HepG2 (cell line): ENCODE results near the gene SPIRE1. TPM values are rescaled to one million over a fixed set of nuclear protein-coding genes. Genes with fewer than 3 reads are reported as not detected.

Experiments used
- ATAC-seq: fragments of 200-7000 bp; cut with Tn5 transposase; 3 replicates; pipeline ENCODE4 v1.9.1; 2020; ENCODE audit warnings: mild to moderate bottlenecking, moderate library complexity
- BruUV-seq: library from RNA; stranded (reverse); fragments of 400-500 nt; replicated peaks from 2 replicates; lab custom pipeline; 2021; lab: Mats Ljungman, UMichigan
- CTCF ChIA-PET: fragments of 300-600 bp; formaldehyde crosslinking; extraction: SDS; loops from one replicate; lab custom pipeline; 2021; ENCODE audit warnings: low total read pairs, inconsistent platforms, low intra/inter-chr PET ratio; lab: Yijun Ruan, JAX
- POLR2A ChIA-PET: fragments of 350-600 bp; sonication (Branson Sonifier 250); formaldehyde crosslinking; loops from one replicate; lab custom pipeline; 2020; ENCODE audit warnings: antibody characterized with exemption, inconsistent platforms; lab: Yijun Ruan, JAX
- DNase-seq: peaks from one replicate; pipeline ENCODE4 v3.0.0-alpha.2; 2015; ENCODE audit warnings: low spot score
- FAIRE-seq: peaks from 3 replicates; lab custom pipeline; 2011; peaks lifted over from hg19 to GRCh38; lab: Jason Lieb, UNC
- H2AFZ ChIP-seq: one replicate; pipeline ENCODE4 v1.6.1; 2011; ENCODE audit warnings: low read length, inconsistent platforms
- H3K27ac ChIP-seq: fragments of 300-600 bp; 3 replicates; pipeline ENCODE4 v1.8.0; 2011; ENCODE audit warnings: mixed run types, mild to moderate bottlenecking, mixed read lengths, low read length, inconsistent platforms; ENCODE audit not compliant: insufficient read depth; ENCODE audit errors: extremely low read length
- H3K27me3 ChIP-seq, 2 experiments: fragments of 200-600 bp in 1 of 2; 2 replicates in 1 of 2; 3 replicates in 1 of 2; pipeline versions ENCODE4 v1.6.0 to v1.8.0; 2011; ENCODE audit warnings: low read length in 2 of 2, mild to moderate bottlenecking in 2 of 2, moderate library complexity in 2 of 2, inconsistent platforms in 1 of 2; ENCODE audit not compliant: insufficient read depth in 2 of 2, control insufficient read depth in 1 of 2
- H3K36me3 ChIP-seq, 2 experiments: fragments of 200-600 bp in 1 of 2; replicated peaks in 1 of 2; 2 replicates in 1 of 2; 3 replicates in 1 of 2; pipeline versions ENCODE4 v1.5.1 to v1.8.0; 2011; ENCODE audit warnings: low read length in 2 of 2, inconsistent platforms in 1 of 2; ENCODE audit not compliant: insufficient read depth in 2 of 2, control insufficient read depth in 1 of 2
- H3K4me1 ChIP-seq: 2 replicates; pipeline ENCODE4 v1.5.1; 2012; ENCODE audit warnings: low read length, inconsistent platforms; ENCODE audit not compliant: insufficient read depth
- H3K4me2 ChIP-seq: 2 replicates; pipeline ENCODE4 v1.6.0; 2011; ENCODE audit warnings: low read depth, low read length, inconsistent platforms
- H3K4me3 ChIP-seq, 3 experiments: fragments of 200-600 bp in 1 of 3; sonication (generic), shearing (Covaris generic) in 1 of 3; replicated peaks in 1 of 3; 2 replicates each; pipeline ENCODE4 v1.5.1; 2011 to 2016; ENCODE audit warnings: low read length in 3 of 3, inconsistent platforms in 2 of 3, low read depth in 2 of 3, mild to moderate bottlenecking in 2 of 3, control low read depth in 1 of 3, mixed read lengths in 1 of 3; ENCODE audit not compliant: insufficient read depth in 1 of 3
- H3K79me2 ChIP-seq: one replicate; pipeline ENCODE4 v1.6.1; 2011; ENCODE audit warnings: low read length, inconsistent platforms; ENCODE audit not compliant: insufficient read depth
- H3K9ac ChIP-seq: 2 replicates; pipeline ENCODE4 v1.6.0; 2011; ENCODE audit warnings: mild to moderate bottlenecking, low read depth, low read length, inconsistent platforms; ENCODE audit not compliant: insufficient read depth
- H3K9me3 ChIP-seq: 2 replicates; pipeline ENCODE4 v1.5.1; 2012; ENCODE audit warnings: mild to moderate bottlenecking, low read length
- H4K20me1 ChIP-seq: 2 replicates; pipeline ENCODE4 v1.6.0; 2011; ENCODE audit warnings: inconsistent platforms, mild to moderate bottlenecking, low read length, moderate library complexity; ENCODE audit not compliant: insufficient read depth
- FOXP1 ChIP-seq, 2 experiments: fragments of 450-650 bp in 1 of 2; IDR thresholded peaks; 2 replicates each; pipeline ENCODE4 v1.6.1; 2017 to 2018; ENCODE audit warnings: antibody characterized with exemption in 1 of 2
- KAT7 ChIP-seq: IDR thresholded peaks from 2 replicates; pipeline ENCODE4 v1.6.1; 2018; ENCODE audit warnings: borderline replicate concordance, missing compliant biosample characterization
- PAF1 ChIP-seq: IDR thresholded peaks from 2 replicates; pipeline ENCODE4 v1.6.1; 2016; ENCODE audit warnings: missing genetic modification reagents, missing compliant biosample characterization
- PPARG ChIP-seq: conservative IDR thresholded peaks from 2 replicates; pipeline ENCODE4 v1.6.1; 2016; ENCODE audit warnings: missing biosample characterization, missing genetic modification reagents
- RXRB ChIP-seq: IDR thresholded peaks from 2 replicates; pipeline ENCODE4 v1.6.1; 2016; ENCODE audit warnings: borderline replicate concordance, missing genetic modification reagents, missing compliant biosample characterization
- ZKSCAN5 ChIP-seq: sonication (generic); formaldehyde crosslinking; IDR thresholded peaks from 2 replicates; pipeline ENCODE4 v1.5.1; 2020; ENCODE audit warnings: mild to moderate bottlenecking, missing genetic modification reagents
- ZMYM2 ChIP-seq: sonication (generic); formaldehyde crosslinking; IDR thresholded peaks from 2 replicates; pipeline ENCODE4 v1.8.0; 2022; ENCODE audit warnings: mild to moderate bottlenecking, missing genetic modification reagents
- ZNF180 ChIP-seq: sonication (generic); formaldehyde crosslinking; IDR thresholded peaks from 2 replicates; pipeline ENCODE4 v1.4.0; 2020; ENCODE audit warnings: low read depth, missing genetic modification reagents, borderline replicate concordance
- ZNF274 ChIP-seq: sonication (generic); formaldehyde crosslinking; IDR thresholded peaks from 2 replicates; pipeline ENCODE4 v1.5.1; 2020; ENCODE audit warnings: mild to moderate bottlenecking, missing genetic modification reagents
- ZNF570 ChIP-seq: sonication (generic); formaldehyde crosslinking; IDR thresholded peaks from 2 replicates; pipeline ENCODE4 v1.4.0; 2020; ENCODE audit warnings: mild to moderate bottlenecking, missing genetic modification reagents, borderline replicate concordance
- ZNF773 ChIP-seq: sonication (generic); formaldehyde crosslinking; IDR thresholded peaks from 2 replicates; pipeline ENCODE4 v1.4.0; 2020; ENCODE audit warnings: missing genetic modification reagents, borderline replicate concordance
- WGBS: methylation state at CpG from one replicate; pipeline ENCODE4 v1.1.6; 2017; ENCODE audit warnings: low lambda C conversion rate; 5-methylcytosine and 5-hydroxymethylcytosine counted together
- in situ Hi-C: cut with HindIII; loops from 2 replicates; pipeline ENCODE4 v1.10.0; 2017; ENCODE audit warnings: low pct_unique_long_range_greater_than_20kb; ENCODE audit not compliant: extremely low pct_ligation_motif_present
- intact Hi-C: fragments of 100-400 bp; cut with micrococcal nuclease; formaldehyde crosslinking; loops from one replicate; pipeline ENCODE4 v1.10.0; 2022; ENCODE audit not compliant: unreplicated experiment
- polyA plus RNA-seq, 8 experiments: library from polyadenylated mRNA; depleted of rRNA in 3 of 8; stranded (reverse) in 7 of 8; unstranded in 1 of 8; fragments of >200 nt; fragmentation: Illumina TruSeq in 4 of 8; extraction: Trizol in 4 of 8; gene quantifications; 2 replicates each; pipeline versions ENCODE4 v1.2.1 to v1.2.3, GENCODE V29; 2011 to 2016; ENCODE audit warnings: low read depth in 4 of 8, missing spikeins in 1 of 8, mixed read lengths in 1 of 8; ENCODE audit not compliant: insufficient read depth in 1 of 8
- total RNA-seq, 5 experiments: library from RNA; depleted of rRNA; stranded (reverse); fragments of >200 nt; fragmentation: Illumina TruSeq; extraction: Trizol; gene quantifications; 2 replicates each; pipeline ENCODE4 v1.2.3, GENCODE V29; 2016; ENCODE audit warnings: low read depth in 1 of 5
- TF ChIP-seq, protein P1 (sequence below): sonication (generic); formaldehyde crosslinking; IDR thresholded peaks from 2 replicates; pipeline ENCODE4 v1.9.0; 2021; ENCODE audit warnings: missing genetic modification reagents, borderline replicate concordance
- TF ChIP-seq, protein P2 (sequence below): IDR thresholded peaks from 2 replicates; pipeline ENCODE4 v1.6.1; 2018; ENCODE audit warnings: missing genetic modification reagents, mild to moderate bottlenecking, missing compliant biosample characterization
- TF ChIP-seq, protein P3 (sequence below): sonication (generic); formaldehyde crosslinking; IDR thresholded peaks from 2 replicates; pipeline ENCODE4 v1.4.0; 2020; ENCODE audit warnings: missing genetic modification reagents
- TF ChIP-seq, protein P4 (sequence below): sonication (generic); formaldehyde crosslinking; IDR thresholded peaks from 2 replicates; pipeline ENCODE4 v1.4.0; 2020; ENCODE audit warnings: mild to moderate bottlenecking, missing genetic modification reagents, borderline replicate concordance

Gene SPIRE1
- total and polyA plus RNA-seq, 2 of the 13 experiments (the other 11 are each of a cell fraction or from before 2014, with no cell fraction given), result 9.9 to 21.3 TPM

DNA sequence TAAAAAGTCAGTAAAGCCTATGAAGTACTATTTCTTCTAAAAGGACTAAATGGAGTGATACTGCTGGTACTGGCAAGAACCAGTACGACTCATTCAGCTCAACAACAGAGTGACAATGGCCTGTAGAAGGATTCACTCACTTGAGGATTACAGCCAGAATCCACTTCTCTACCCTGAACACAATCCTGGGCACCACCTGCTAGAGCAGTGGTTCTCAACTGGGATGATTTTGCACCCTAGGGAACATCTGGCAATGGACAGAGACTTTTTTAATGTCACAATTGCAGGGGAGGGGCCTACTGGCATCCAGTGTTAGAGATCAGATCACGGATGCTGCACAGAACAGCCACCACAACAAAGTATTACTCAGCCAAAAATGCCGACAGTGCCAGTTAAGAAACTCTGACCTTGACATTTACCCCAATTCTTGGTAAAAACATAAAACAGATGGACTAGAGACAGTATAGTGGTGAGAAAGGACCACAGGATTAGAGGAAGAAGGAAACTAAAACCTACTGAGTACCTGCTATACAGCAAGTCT lies 5.0 kb downstream of the SPIRE1 start (continued):
- TF ChIP-seq RXRB (CRISPR knock-in tag) (peak; percentile 63; the same call in 1 of the 2 replicates), PPARG (peak; percentile 85), ZNF180 (CRISPR knock-in tag) (no peak)

DNA sequence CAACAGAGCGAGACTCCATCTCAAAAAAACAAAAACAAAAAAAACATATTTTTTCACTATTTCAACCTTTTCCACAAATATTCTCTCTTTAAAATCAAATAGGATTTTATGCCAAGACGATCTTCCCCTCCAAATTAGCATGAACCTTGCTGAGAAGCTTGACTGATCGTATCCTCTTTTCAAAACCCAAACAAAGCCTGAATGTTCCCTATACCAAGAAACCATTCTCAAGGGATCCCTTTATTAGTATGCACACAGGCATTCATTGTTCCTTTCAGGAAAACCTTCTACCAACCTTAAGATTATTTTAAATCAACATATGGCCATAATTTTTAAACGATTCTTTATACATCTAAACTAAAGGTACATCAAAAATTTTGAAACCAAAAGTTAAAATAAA lies 6.3 kb downstream of the SPIRE1 start:
- no peak overlapping the region for H3K4me3 ChIP-seq
- 97% methylated on average over 4 of the region's 4 CpGs for WGBS
- H3K27me3 ChIP-seq, result no peaks in the 10 kb centered on the region
- DNase-seq (no peak), FAIRE-seq (no peak), ATAC-seq (no peak)
- no TSS peak for BruUV-seq
- H3K27ac ChIP-seq, result no peak overlapping the region
- POLR2A ChIA-PET, result no interaction called here
- H3K9ac ChIP-seq, result no peak overlapping the region
- H3K9me3 ChIP-seq, result no peaks in the 10 kb centered on the region
- no peak overlapping the region for H3K4me2 ChIP-seq
- in situ Hi-C loops, result no loop called here
- peaks cover 1 to 8% of the 10 kb centered on the region in 2 experiments; a peak in 1 of 5 replicates for H3K36me3 ChIP-seq
- peaks cover 24% of the 10 kb centered on the region for H3K4me1 ChIP-seq
- no peak overlapping the region for H2AFZ ChIP-seq
- CTCF ChIA-PET, result no interaction called here
- intact Hi-C loops, result no loop called here
- H3K79me2 ChIP-seq, result peaks cover 28% of the 10 kb centered on the region
- H4K20me1 ChIP-seq, result no peaks in the 10 kb centered on the region
- TF ChIP-seq ZNF570 (CRISPR knock-in tag), result no peak
- TF ChIP-seq ZMYM2, result no peak
- TF ChIP-seq ZNF773 (CRISPR knock-in tag), result no peak
- TF ChIP-seq KAT7 (CRISPR knock-in tag), result no peak
- TF ChIP-seq PAF1 (CRISPR knock-in tag), result no peak
- TF ChIP-seq, protein P1, sequence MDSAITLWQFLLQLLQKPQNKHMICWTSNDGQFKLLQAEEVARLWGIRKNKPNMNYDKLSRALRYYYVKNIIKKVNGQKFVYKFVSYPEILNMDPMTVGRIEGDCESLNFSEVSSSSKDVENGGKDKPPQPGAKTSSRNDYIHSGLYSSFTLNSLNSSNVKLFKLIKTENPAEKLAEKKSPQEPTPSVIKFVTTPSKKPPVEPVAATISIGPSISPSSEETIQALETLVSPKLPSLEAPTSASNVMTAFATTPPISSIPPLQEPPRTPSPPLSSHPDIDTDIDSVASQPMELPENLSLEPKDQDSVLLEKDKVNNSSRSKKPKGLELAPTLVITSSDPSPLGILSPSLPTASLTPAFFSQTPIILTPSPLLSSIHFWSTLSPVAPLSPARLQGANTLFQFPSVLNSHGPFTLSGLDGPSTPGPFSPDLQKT (CRISPR knock-in tag), result no peak
- TF ChIP-seq FOXP1 (IDR thresholded peaks at IDR 0.05), result no peak
- no peak for TF ChIP-seq FOXP1 (CRISPR knock-in tag; IDR thresholded peaks at IDR 0.05)
- TF ChIP-seq, protein P2, sequence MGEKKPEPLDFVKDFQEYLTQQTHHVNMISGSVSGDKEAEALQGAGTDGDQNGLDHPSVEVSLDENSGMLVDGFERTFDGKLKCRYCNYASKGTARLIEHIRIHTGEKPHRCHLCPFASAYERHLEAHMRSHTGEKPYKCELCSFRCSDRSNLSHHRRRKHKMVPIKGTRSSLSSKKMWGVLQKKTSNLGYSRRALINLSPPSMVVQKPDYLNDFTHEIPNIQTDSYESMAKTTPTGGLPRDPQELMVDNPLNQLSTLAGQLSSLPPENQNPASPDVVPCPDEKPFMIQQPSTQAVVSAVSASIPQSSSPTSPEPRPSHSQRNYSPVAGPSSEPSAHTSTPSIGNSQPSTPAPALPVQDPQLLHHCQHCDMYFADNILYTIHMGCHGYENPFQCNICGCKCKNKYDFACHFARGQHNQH (CRISPR knock-in tag), result no peak
- TF ChIP-seq, protein P3, sequence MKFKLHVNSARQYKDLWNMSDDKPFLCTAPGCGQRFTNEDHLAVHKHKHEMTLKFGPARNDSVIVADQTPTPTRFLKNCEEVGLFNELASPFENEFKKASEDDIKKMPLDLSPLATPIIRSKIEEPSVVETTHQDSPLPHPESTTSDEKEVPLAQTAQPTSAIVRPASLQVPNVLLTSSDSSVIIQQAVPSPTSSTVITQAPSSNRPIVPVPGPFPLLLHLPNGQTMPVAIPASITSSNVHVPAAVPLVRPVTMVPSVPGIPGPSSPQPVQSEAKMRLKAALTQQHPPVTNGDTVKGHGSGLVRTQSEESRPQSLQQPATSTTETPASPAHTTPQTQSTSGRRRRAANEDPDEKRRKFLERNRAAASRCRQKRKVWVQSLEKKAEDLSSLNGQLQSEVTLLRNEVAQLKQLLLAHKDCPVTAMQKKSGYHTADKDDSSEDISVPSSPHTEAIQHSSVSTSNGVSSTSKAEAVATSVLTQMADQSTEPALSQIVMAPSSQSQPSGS (CRISPR knock-in tag), result no peak
- no peak for TF ChIP-seq ZNF274 (CRISPR knock-in tag)
- no peak for TF ChIP-seq ZKSCAN5
- TF ChIP-seq, protein P4, sequence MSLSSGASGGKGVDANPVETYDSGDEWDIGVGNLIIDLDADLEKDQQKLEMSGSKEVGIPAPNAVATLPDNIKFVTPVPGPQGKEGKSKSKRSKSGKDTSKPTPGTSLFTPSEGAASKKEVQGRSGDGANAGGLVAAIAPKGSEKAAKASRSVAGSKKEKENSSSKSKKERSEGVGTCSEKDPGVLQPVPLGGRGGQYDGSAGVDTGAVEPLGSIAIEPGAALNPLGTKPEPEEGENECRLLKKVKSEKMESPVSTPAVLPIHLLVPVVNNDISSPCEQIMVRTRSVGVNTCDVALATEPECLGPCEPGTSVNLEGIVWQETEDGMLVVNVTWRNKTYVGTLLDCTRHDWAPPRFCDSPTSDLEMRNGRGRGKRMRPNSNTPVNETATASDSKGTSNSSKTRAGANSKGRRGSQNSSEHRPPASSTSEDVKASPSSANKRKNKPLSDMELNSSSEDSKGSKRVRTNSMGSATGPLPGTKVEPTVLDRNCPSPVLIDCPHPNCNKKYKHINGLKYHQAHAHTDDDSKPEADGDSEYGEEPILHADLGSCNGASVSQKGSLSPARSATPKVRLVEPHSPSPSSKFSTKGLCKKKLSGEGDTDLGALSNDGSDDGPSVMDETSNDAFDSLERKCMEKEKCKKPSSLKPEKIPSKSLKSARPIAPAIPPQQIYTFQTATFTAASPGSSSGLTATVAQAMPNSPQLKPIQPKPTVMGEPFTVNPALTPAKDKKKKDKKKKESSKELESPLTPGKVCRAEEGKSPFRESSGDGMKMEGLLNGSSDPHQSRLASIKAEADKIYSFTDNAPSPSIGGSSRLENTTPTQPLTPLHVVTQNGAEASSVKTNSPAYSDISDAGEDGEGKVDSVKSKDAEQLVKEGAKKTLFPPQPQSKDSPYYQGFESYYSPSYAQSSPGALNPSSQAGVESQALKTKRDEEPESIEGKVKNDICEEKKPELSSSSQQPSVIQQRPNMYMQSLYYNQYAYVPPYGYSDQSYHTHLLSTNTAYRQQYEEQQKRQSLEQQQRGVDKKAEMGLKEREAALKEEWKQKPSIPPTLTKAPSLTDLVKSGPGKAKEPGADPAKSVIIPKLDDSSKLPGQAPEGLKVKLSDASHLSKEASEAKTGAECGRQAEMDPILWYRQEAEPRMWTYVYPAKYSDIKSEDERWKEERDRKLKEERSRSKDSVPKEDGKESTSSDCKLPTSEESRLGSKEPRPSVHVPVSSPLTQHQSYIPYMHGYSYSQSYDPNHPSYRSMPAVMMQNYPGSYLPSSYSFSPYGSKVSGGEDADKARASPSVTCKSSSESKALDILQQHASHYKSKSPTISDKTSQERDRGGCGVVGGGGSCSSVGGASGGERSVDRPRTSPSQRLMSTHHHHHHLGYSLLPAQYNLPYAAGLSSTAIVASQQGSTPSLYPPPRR, result no peak
